GM19351 (cell line): ENCODE results near the gene MAP3K14.
A peak's percentile ranks its signal among the peaks of the same experiment; 100 is the strongest.

ENCODE experiments used
- ATAC-seq: cut with Tn5 transposase; IDR thresholded peaks from one replicate; pipeline ENCODE4 v1.9.1; 2021; ENCODE audit warnings: mild to moderate bottlenecking, moderate library complexity; ENCODE audit not compliant: unreplicated experiment

Gene MAP3K14

DNA sequence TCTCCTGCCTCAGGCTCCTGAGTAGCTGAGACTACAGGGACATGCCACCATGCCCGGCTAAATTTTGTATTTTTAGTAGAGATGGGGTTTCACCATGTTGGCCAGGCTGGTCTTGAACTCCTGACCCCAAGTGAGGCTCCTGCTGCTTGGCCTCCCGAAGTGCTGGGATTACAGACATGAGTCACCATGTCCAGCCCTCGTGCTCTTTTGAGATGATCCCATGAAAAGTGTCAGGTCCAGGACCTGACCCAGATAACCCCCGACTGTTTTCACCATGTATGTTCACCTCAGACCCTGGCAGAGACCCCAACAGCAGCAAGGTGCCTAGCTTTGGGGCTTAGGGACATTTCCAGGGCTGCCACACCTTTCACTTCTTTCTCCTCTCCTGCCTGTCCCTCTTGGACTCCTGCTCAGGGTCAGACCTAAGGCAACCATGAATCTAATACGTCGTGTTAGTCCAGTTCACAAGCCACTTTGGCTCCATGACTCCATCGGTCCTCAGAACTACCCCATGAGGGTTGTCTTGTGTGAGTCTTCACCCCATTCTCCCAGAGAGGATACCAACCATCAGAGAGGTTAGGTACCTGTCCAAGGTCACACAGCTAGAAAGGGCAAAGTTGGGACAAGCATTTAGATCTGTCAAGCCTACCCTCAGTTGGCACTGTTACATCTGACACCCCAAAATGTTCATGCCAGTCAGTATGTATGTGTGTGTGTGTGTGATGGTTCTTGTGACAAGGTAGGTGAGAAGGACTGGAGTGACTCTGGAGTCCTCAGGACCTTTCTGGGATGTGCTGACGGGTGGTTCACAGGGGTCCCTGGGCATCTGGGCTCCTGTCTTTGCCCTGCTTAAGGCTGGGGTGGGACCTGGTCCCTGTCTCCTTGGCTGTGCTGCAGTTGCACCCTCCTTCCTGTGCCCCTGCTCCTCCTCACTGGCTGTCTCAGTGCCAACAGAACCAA lies 23.1 kb upstream of the MAP3K14 start:
- ATAC-seq, result no peak

- no peak for ATAC-seq
Observed at GRCh38 chr17:45338996-45339535, 22.2 kb upstream of the MAP3K14 start.

- no peak for ATAC-seq
Observed at GRCh38 chr17:45338023-45338781, 21.4 kb upstream of the MAP3K14 start.

DNA sequence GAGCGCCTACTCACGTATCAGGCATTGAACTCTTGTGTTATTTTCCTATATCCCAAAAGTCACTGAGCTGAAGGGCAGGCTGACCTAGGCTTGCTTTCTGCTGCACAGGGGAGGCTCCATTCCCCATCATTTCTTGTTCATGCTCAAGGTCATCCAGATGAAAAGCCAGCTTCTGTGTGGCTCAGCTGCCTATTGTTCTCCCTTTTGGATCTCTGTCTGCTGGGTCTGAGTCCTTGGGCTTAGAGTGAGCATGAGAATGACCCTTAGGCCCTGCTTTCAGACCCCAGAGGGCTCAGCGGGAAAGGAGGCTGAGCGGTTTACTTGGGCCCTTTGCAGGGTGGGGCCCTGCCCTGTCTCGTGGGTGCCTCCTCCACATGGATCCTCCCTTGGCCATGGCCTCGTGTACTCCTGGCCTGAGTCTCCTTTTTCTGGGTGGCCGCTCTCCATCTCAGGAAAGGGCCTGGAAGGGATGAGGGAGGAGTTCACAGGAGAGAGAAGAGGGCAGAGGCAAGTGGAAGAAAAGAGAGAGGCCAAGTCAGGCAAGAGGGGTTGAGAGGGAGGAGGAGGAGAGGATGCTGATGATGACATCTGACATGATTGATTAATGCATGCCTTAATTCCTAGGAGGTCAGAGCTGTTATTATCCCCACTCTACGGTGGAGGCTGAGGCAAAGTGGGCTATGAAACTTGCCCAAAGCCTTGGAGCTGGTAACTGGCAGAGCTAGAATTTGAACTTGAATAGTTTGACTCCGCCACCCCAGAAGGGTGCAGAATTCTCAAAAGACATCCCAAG lies 19.8 kb upstream of the MAP3K14 start:
- ATAC-seq, result no peak

GRCh38 chr17:45335721-45336120 lies 18.9 kb upstream of the MAP3K14 start:
- ATAC-seq, result no peak

GRCh38 chr17:45334701-45335677 lies 18.2 kb upstream of the MAP3K14 start:
- no peak for ATAC-seq

DNA sequence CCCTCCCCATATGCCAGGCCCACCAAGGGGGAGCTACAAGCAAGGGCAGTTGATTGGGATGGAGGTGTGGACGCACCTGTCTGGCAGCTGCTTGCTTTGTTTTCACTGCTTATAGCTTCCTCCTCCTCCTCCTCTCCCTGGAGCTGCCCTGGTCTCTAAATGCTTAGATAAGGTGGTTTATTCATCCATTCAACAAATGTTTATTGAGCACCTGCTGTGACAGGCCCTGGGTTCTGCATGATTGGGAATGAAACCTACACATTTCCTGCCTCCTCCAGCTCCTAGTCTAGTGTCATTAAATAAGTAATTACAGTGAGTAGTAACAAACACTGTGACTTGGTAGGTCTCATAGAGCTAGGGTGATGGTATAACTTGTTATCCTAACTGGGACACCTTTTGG lies 17.4 kb upstream of the MAP3K14 start:
- ATAC-seq, result no peak

GRCh38 chr17:45333702-45334092 lies 16.9 kb upstream of the MAP3K14 start:
- no peak for ATAC-seq

DNA sequence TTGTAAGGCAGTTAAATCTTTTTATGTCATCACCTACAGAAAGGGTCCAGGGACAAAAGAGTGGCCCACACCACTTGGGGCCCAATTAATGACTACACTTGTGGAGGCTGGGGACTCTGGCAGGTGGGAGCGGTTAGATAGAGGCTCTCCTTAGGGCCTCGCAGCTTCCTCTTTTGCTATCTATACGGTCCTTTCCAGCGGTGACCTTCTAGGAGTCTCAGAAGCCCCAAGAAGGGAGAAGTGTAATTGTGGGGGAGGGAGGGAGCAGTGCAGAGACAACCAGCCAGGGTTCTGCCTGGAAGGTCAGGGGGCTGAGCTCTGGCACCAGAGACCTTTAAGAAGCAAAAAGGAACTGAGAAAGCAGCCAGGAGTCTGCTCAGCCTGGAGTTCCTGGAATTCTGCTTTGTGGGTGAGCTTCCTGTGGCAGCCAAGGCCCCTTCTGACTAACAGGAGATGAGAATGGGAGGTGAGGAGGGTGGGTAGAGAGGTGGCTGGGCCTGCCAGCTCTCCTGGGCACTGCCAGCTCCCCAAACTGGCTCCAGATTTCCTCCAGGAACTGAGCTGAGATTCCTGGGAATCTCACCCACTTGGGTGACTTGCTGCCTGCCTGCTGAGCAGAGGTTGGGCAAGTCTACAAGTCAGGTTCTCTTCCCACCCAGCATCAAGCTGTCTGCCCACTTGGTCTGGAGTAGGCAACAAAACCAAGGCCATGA lies 16.3 kb upstream of the MAP3K14 start:
- ATAC-seq, result peak; percentile 59

DNA sequence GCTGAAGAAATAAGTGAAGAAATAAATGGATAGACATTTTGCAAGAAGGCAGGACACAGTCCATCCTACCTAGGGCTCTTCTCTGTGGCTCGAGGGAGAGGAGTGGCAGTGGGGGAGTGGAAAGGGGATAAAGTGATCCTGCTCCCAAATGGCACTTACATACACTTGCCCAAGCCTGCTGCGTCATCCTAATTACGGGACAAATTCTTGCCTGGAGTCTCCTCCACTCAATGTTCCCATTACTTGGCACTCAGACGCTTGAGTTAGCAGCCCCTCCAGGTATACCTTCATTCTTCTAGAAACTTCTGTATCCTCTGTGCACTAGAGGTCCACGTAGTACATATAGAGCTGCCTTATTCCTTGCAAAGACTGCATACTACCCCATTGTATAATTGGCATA lies 15.7 kb upstream of the MAP3K14 start:
- no peak for ATAC-seq

GRCh38 chr17:45326626-45327025 lies 9.8 kb upstream of the MAP3K14 start:
- ATAC-seq, result no peak

DNA sequence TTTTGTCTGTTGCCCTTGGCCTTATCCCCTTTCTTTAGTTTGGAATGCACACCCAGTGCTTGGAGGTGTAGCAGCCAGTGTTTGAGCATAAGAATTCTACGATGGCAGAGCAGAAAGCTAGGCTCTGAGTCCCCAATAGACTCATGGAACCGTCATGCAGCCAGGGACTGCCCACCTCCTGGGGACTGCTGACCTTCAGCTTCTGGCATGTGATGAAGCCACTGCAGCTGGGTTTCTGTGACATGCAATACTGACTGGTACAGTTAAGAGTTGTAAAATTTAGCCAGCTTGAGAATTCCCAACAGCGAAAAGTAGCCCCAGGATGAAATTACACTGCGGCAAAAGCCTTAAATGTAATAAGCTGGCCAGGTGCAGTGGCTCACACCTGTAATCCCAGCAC lies 9.0 kb upstream of the MAP3K14 start:
- ATAC-seq, result no peak

DNA sequence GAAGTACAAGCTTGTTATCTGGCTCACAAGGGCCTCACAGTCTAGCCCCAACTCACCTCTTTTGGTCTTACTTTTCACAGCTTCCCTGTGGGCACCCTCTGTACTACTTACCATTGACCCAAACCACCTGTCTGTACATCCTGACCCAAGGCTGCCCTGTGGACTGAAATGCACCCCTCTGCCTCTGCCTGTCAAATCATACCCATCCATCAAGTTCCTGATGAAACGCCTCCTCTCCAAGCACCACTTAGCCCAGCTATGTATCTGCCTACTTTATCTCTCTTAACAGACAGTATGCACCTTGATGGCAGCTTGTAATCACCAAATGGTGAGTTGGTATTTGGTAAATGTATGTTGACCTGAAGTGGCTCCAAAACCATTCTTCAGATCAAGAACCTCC lies 7.5 kb upstream of the MAP3K14 start:
- no peak for ATAC-seq

- no peak for ATAC-seq
Observed at GRCh38 chr17:45322168-45322567, 5.3 kb upstream of the MAP3K14 start.

DNA sequence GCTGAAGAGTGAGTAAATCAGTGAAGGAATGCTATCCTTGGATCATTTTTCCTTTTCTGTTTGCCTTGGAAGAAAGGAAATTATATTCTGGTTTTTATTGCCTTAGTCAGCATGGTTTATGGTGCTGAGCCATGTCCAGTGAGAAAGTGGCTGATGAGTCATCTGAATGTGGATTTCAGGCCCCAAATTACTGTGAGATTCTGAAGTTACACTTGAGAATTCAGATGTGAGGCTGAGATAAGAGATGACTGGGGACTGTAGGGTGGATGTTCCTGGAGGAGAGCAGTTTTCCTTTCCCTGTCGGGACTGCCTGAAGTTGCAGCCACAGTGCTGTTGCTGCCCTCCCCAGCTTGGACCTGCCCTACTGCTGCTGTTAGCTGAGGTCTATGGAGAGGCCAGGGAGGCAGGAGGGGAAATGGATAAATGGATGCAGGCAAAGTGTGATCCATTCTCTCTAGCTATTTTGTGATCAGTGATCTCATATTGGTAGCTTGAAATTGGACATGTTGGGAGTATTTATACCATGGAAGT lies 4.2 kb upstream of the MAP3K14 start:
- ATAC-seq, result no peak

GRCh38 chr17:45320349-45320930 lies 3.6 kb upstream of the MAP3K14 start:
- ATAC-seq, result no peak

- ATAC-seq, result no peak
Observed at GRCh38 chr17:45319239-45319703, 2.5 kb upstream of the MAP3K14 start.

- no peak for ATAC-seq
Observed at GRCh38 chr17:45318561-45319230, 1.9 kb upstream of the MAP3K14 start.
